SK-N-SH (cell line): ENCODE data around the gene WDR48.

ENCODE experiments used
- EZH2phosphoT487 ChIP-seq: fragments of 200-600 bp; sonication (generic); IDR thresholded peaks from 2 replicates; pipeline ENCODE4 v1.6.1; 2017; ENCODE audit warnings: low read depth, mixed run types, mild to moderate bottlenecking, antibody characterized with exemption, moderate library complexity, borderline replicate concordance
- RAD21 ChIP-seq: IDR thresholded peaks from 2 replicates; pipeline ENCODE4 v1.6.1; 2012; ENCODE audit warnings: mild to moderate bottlenecking, low read length
- SIN3A ChIP-seq: IDR thresholded peaks from 2 replicates; pipeline ENCODE4 v1.6.1; 2012; ENCODE audit warnings: low read depth, mild to moderate bottlenecking, low read length, moderate library complexity, borderline replicate concordance
- TEAD4 ChIP-seq: IDR thresholded peaks from 2 replicates; pipeline ENCODE4 v1.4.0; 2012; ENCODE audit warnings: mild to moderate bottlenecking, borderline replicate concordance; ENCODE audit not compliant: insufficient read depth
- TF ChIP-seq, protein P1 (sequence below): fragments of 200-600 bp; sonication (generic); IDR thresholded peaks from 2 replicates; pipeline ENCODE4 v1.6.1; 2017; ENCODE audit warnings: antibody characterized with exemption, mild to moderate bottlenecking, moderate library complexity

DNA sequence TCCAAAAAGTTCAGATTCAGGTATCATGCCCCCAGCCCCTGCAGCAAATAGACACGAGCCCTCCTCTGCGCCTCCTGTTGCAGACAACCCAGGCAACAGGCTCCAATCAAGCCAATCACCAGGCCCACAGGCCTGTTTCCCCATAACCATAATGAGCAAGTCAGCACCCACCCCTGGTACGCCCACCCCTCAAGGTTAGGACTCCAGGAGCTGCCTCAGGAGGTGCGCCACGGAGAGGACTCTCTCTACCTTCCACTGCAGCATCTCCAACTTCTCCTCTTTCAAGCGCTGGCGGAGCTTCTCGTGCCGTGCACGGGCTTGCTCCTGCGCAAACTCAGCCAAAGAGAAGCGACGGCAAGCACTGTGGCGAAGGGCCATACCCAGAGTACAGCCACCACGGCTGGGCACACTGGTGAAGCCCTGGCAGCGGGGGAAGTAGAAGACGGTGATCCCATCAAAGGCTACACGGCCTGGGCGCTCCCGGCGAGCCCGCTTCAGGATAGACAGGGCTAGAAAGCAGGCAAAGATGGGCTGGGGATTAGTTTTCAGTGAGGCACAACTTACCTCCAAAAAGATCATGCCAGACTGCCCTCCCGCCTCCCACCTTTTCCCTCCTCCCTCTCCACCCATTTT, 93.0 kb downstream of the WDR48 start:
- TF ChIP-seq, protein P1, sequence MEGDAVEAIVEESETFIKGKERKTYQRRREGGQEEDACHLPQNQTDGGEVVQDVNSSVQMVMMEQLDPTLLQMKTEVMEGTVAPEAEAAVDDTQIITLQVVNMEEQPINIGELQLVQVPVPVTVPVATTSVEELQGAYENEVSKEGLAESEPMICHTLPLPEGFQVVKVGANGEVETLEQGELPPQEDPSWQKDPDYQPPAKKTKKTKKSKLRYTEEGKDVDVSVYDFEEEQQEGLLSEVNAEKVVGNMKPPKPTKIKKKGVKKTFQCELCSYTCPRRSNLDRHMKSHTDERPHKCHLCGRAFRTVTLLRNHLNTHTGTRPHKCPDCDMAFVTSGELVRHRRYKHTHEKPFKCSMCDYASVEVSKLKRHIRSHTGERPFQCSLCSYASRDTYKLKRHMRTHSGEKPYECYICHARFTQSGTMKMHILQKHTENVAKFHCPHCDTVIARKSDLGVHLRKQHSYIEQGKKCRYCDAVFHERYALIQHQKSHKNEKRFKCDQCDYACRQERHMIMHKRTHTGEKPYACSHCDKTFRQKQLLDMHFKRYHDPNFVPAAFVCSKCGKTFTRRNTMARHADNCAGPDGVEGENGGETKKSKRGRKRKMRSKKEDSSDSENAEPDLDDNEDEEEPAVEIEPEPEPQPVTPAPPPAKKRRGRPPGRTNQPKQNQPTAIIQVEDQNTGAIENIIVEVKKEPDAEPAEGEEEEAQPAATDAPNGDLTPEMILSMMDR = no peak
- TF ChIP-seq TEAD4 = no peak
- no peak for TF ChIP-seq EZH2phosphoT487
- TF ChIP-seq RAD21 = no peak
- TF ChIP-seq SIN3A = no peak
